GM12878 (cell line): ENCODE data around the gene TTC23L. TPM values are rescaled to one million over a fixed set of nuclear protein-coding genes. Genes with fewer than 3 reads are reported as not detected.

Experiments used
- ATAC-seq: fragments of 200-7000 bp; cut with Tn5 transposase; 3 replicates; pipeline ENCODE4 v1.9.1; 2020; ENCODE audit warnings: mild to moderate bottlenecking, moderate library complexity
- BruUV-seq: library from RNA; stranded (reverse); fragments of 400-500 nt; replicated peaks from 2 replicates; lab custom pipeline; 2021; lab: Mats Ljungman, UMichigan
- CTCF ChIA-PET: fragments of 300-600 bp; sonication (Branson Sonifier 250); formaldehyde crosslinking; extraction: SDS; loops from one replicate; lab custom pipeline; 2021; ENCODE audit warnings: inconsistent platforms; lab: Yijun Ruan, JAX
- POLR2A ChIA-PET: fragments of 350-600 bp; formaldehyde crosslinking; extraction: SDS; loops from one replicate; lab custom pipeline; 2021; ENCODE audit warnings: inconsistent platforms; lab: Charles Lee
- RAD21 ChIA-PET: fragments of 300-600 bp; sonication (Branson Sonifier 250); formaldehyde crosslinking; loops from one replicate; lab custom pipeline; 2023; ENCODE audit warnings: antibody characterized with exemption; ENCODE audit not compliant: unreplicated experiment; lab: Charles Lee
- SMC1A ChIA-PET: fragments of 300-600 bp; sonication (Branson Sonifier 250); formaldehyde crosslinking; loops from one replicate; lab custom pipeline; 2023; ENCODE audit not compliant: unreplicated experiment, uncharacterized antibody; lab: Charles Lee
- DNase-seq: peaks from one replicate; pipeline ENCODE4 v3.0.0-alpha.2; 2011; ENCODE audit warnings: low read depth, low spot score
- FAIRE-seq: peaks from 3 replicates; lab custom pipeline; 2011; peaks lifted over from hg19 to GRCh38; lab: Jason Lieb, UNC
- H2AFZ ChIP-seq: 2 replicates; pipeline ENCODE4 v1.6.0; 2011; ENCODE audit warnings: low read depth, low read length, control low read depth; ENCODE audit not compliant: control insufficient read depth
- H3K27ac ChIP-seq: 2 replicates; pipeline ENCODE4 v1.5.1; 2011; ENCODE audit warnings: control low read depth; ENCODE audit not compliant: control insufficient read depth, insufficient read depth
- H3K27me3 ChIP-seq, 2 experiments: replicated peaks in 1 of 2; 2 replicates each; pipeline versions ENCODE4 v1.6.0 to v1.6.1; 2011; ENCODE audit warnings: low read length in 1 of 2; ENCODE audit not compliant: control insufficient read depth in 2 of 2, insufficient read depth in 2 of 2
- H3K36me3 ChIP-seq, 2 experiments: 2 replicates each; pipeline ENCODE4 v1.5.1; 2011; ENCODE audit warnings: low read length in 1 of 2; ENCODE audit not compliant: control insufficient read depth in 2 of 2, insufficient read depth in 2 of 2
- H3K4me1 ChIP-seq: 2 replicates; pipeline ENCODE4 v1.6.1; 2011; ENCODE audit warnings: mild to moderate bottlenecking, low read length, moderate library complexity, mixed read lengths; ENCODE audit not compliant: control insufficient read depth, insufficient read depth
- H3K4me2 ChIP-seq: 2 replicates; pipeline ENCODE4 v1.6.0; 2011; ENCODE audit warnings: control low read depth; ENCODE audit not compliant: control insufficient read depth, insufficient read depth
- H3K4me3 ChIP-seq: fragments of 200-600 bp; sonication (generic); 2 replicates; pipeline ENCODE4 v1.5.1; 2016
- H3K79me2 ChIP-seq: 2 replicates; pipeline ENCODE4 v1.6.0; 2011; ENCODE audit warnings: low read length; ENCODE audit not compliant: control insufficient read depth, insufficient read depth
- H3K9ac ChIP-seq: 2 replicates; pipeline ENCODE4 v1.8.0; 2011; ENCODE audit warnings: low read length, control low read depth, mixed read lengths; ENCODE audit not compliant: control insufficient read depth, insufficient read depth
- H3K9me3 ChIP-seq: replicated peaks from 3 replicates; pipeline ENCODE4 v1.5.1; 2011; ENCODE audit warnings: mild to moderate bottlenecking, low read length; ENCODE audit not compliant: control insufficient read depth, insufficient read depth
- H4K20me1 ChIP-seq: 2 replicates; pipeline ENCODE4 v1.6.0; 2011; ENCODE audit not compliant: control insufficient read depth, insufficient read depth
- ATF7 ChIP-seq: fragments of 450-650 bp; IDR thresholded peaks from 2 replicates; pipeline ENCODE4 v1.6.1; 2016; ENCODE audit warnings: low read depth, mild to moderate bottlenecking
- FOXK2 ChIP-seq: fragments of 450-650 bp; IDR thresholded peaks from 2 replicates; pipeline ENCODE4 v1.6.1; 2017; ENCODE audit warnings: mild to moderate bottlenecking, moderate library complexity
- IKZF2 ChIP-seq, 2 experiments: fragments of 450-650 bp; IDR thresholded peaks; 2 replicates each; pipeline ENCODE4 v1.6.1; 2017; ENCODE audit warnings: mild to moderate bottlenecking in 2 of 2, moderate library complexity in 2 of 2
- NFIC ChIP-seq: IDR thresholded peaks from 2 replicates; pipeline ENCODE4 v1.6.1; 2012; ENCODE audit warnings: low read depth, mild to moderate bottlenecking, inconsistent platforms, low read length, moderate library complexity
- SKIL ChIP-seq: fragments of 450-650 bp; IDR thresholded peaks from 2 replicates; pipeline ENCODE4 v1.6.1; 2017; ENCODE audit warnings: mild to moderate bottlenecking, low read depth, inconsistent platforms; ENCODE audit not compliant: poor library complexity, severe bottlenecking
- SREBF2 ChIP-seq: IDR thresholded peaks from 2 replicates; pipeline ENCODE4 v1.6.1; 2012; ENCODE audit warnings: mild to moderate bottlenecking, low read length
- ZNF24 ChIP-seq: fragments of 450-650 bp; IDR thresholded peaks from 2 replicates; pipeline ENCODE4 v1.6.1; 2017; ENCODE audit warnings: antibody characterized with exemption, mild to moderate bottlenecking
- WGBS: methylation state at CpG from one replicate; pipeline ENCODE4 v1.1.6; 2016; ENCODE audit warnings: low lambda C conversion rate; ENCODE audit not compliant: insufficient replicate concordance, insufficient coverage; ENCODE audit errors: missing lambda C conversion rate; 5-methylcytosine and 5-hydroxymethylcytosine counted together
- in situ Hi-C: fragments of 300-500 bp; cut with MboI; formaldehyde crosslinking; loops from 9 replicates; pipeline ENCODE4 v1.14.3; 2018; ENCODE audit warnings: mixed read lengths
- intact Hi-C: fragments of 100-400 bp; cut with micrococcal nuclease; formaldehyde crosslinking; loops from one replicate; pipeline ENCODE4 v1.14.2; 2022; ENCODE audit not compliant: unreplicated experiment
- polyA plus RNA-seq, 11 experiments: library from polyadenylated mRNA; depleted of rRNA in 4 of 11; unstranded in 6 of 11; stranded (reverse) in 5 of 11; fragments of >200 nt; fragmentation: Nextera tagmentation in 4 of 11; fragmentation: Illumina TruSeq in 1 of 11; extraction: Ambion mirVana in 4 of 11; extraction: Trizol in 1 of 11; gene quantifications; 1 replicate in 1 of 11; 2 replicates in 10 of 11; pipeline versions ENCODE4 v1.2.1 to v1.2.3, GENCODE V29; 2011 to 2016; ENCODE audit warnings: inconsistent platforms in 2 of 11, missing spikeins in 2 of 11, low read depth in 1 of 11
- total RNA-seq, 4 experiments: library from RNA; depleted of rRNA in 3 of 4; stranded (reverse); fragments of >200 nt in 3 of 4; fragmentation: Illumina TruSeq in 1 of 4; extraction: Trizol in 1 of 4; gene quantifications; 2 replicates each; pipeline versions ENCODE4 v1.2.1 to v1.2.3, GENCODE V29; 2013 to 2021

The TTC23L gene
- total and polyA plus RNA-seq, 10 of the 15 experiments (the other 5 are each of a cell fraction or from before 2014, with no cell fraction given), result 0.09 to 0.34 TPM; not detected in 8

- Histone ChIP-seq H3K4me2 (peak overlapping the region; percentile 81; the same call in 1 of the 2 replicates), H3K9ac (no peak overlapping the region), H3K27me3 (no peaks in the 10 kb centered on the region), H4K20me1 (no peaks in the 10 kb centered on the region), H3K79me2 (peaks cover 48% of the 10 kb centered on the region), H3K4me3 (no peak overlapping the region), H3K36me3 (no peaks in the 10 kb centered on the region), H3K27ac (no peak overlapping the region), H3K9me3 (no peaks in the 10 kb centered on the region), H2AFZ (no peak overlapping the region), H3K4me1 (peaks cover 6% of the 10 kb centered on the region; the same call in 1 of the 2 replicates)
- DNase-seq (no peak), ATAC-seq (no peak), FAIRE-seq (no peak)
- ChIA-PET SMC1A (interaction anchor here (1.0 to 4.5 kb wide), 2 partner anchors 20 to 89 kb away, joined by 3 to 27 read pairs; no protein-coding TSS in a partner anchor), RAD21 (no interaction called here), CTCF (interaction anchor here (0.5 to 1.5 kb wide), 2 partner anchors 89 to 90 kb away, joined by 3 to 7 read pairs; no protein-coding TSS in a partner anchor), POLR2A (interaction anchor here (1.0 kb wide), 1 partner anchor 9 kb away, joined by 3 read pairs; no protein-coding TSS in a partner anchor)
- TF ChIP-seq ZNF24, result no peak
- TF ChIP-seq SKIL, result no peak
- TF ChIP-seq NFIC, result no peak
- TF ChIP-seq FOXK2, result no peak
- TF ChIP-seq IKZF2 (IDR thresholded peaks at IDR 0.05), result no peak
- no peak for TF ChIP-seq SREBF2
- no peak for TF ChIP-seq ATF7
- no TSS peak for BruUV-seq
- intact Hi-C loops, result loop anchor here (10.0 kb wide), 1 partner anchor 908 kb away; the partner anchor contains the start of gene AMACR
- in situ Hi-C loops, result loop anchor here (10.0 to 25.0 kb wide), 3 partner anchors 426 to 1468 kb away; partner anchors contain the start of genes AMACR and TARS1
- WGBS, result 53% methylated on average over 2 of the region's 2 CpGs
Observed at GRCh38 chr5:34913072-34913471, 74.1 kb downstream of the TTC23L start.
